ENCODE data around the gene MTUS2.

- no peak for TF ChIP-seq CTCF (IDR thresholded peaks at IDR 0.05 in 4 of 5, conservative IDR thresholded peaks at IDR 0.05 in 1 of 5)
- no peak for TF ChIP-seq POLR2A (IDR thresholded peaks at IDR 0.05)
These were observed 634.9 kb downstream of the MTUS2 start for GRCh38 chr13:29454931-29455481.

Measured in gastrocnemius medialis (tissue), 4 donors.